Astrocyte of the spinal cord (primary cell): Measurements from ENCODE around the gene STXBP1.

Source experiments
- DNase-seq: peaks from one replicate; pipeline ENCODE4 v3.0.0; 2011; ENCODE audit warnings: low read depth, low spot score
- H3K4me3 ChIP-seq: 2 replicates; pipeline ENCODE4 v1.5.1; 2011; ENCODE audit warnings: low read depth, mild to moderate bottlenecking, low read length, moderate library complexity
- CTCF ChIP-seq: IDR thresholded peaks from 2 replicates; pipeline ENCODE4 v1.5.1; 2012; ENCODE audit warnings: low read depth, mild to moderate bottlenecking, low read length, inconsistent platforms
- in situ Hi-C: cut with HindIII; loops from 2 replicates; pipeline ENCODE4 v1.10.0; 2017; ENCODE audit warnings: low sequenced_read_pairs

The STXBP1 gene

GRCh38 chr9:127697575-127697974, 85.5 kb downstream of the STXBP1 start:
- in situ Hi-C loops = no loop called here
- no peak for TF ChIP-seq CTCF
- no peak overlapping the region for H3K4me3 ChIP-seq
- DNase-seq = no peak

GRCh38 chr9:127698386-127698785, 86.3 kb downstream of the STXBP1 start:
- no peak for TF ChIP-seq CTCF
- DNase-seq = no peak
- H3K4me3 ChIP-seq = no peak overlapping the region
- in situ Hi-C loops = no loop called here

- H3K4me3 ChIP-seq = peak overlapping the region; percentile 29
- peak; percentile 97 for DNase-seq
- in situ Hi-C loops = no loop called here
- TF ChIP-seq CTCF = peak; percentile 4
Observed at GRCh38 chr9:127698985-127699670, 87.1 kb downstream of the STXBP1 start.

- DNase-seq = no peak
- in situ Hi-C loops = no loop called here
- TF ChIP-seq CTCF = no peak
- no peak overlapping the region for H3K4me3 ChIP-seq
Observed at GRCh38 chr9:127700140-127700539, 88.1 kb downstream of the STXBP1 start.

GRCh38 chr9:127700594-127701255, 88.6 kb downstream of the STXBP1 start:
- no peak for TF ChIP-seq CTCF
- H3K4me3 ChIP-seq = no peak overlapping the region
- no peak for DNase-seq
- in situ Hi-C loops = no loop called here

GRCh38 chr9:127703289-127703946, 91.3 kb downstream of the STXBP1 start:
- TF ChIP-seq CTCF = no peak
- no peak for DNase-seq
- no peak overlapping the region for H3K4me3 ChIP-seq
- in situ Hi-C loops = no loop called here
